Testis (tissue), 3 donors: ENCODE data around the gene WDR45B. TPM values are rescaled to one million over a fixed set of nuclear protein-coding genes. Genes with fewer than 3 reads are reported as not detected.

Experiments used
- DNase-seq: peaks from one replicate; pipeline ENCODE4 v3.0.0-alpha.2; 2019
- H3K27ac ChIP-seq, 2 donors: fragments of 200-600 bp; sonication (generic); one replicate each; pipeline ENCODE4 v1.5.1; 2019
- H3K27me3 ChIP-seq: fragments of 200-600 bp; sonication (generic); one replicate; pipeline ENCODE4 v1.5.1; 2019
- H3K36me3 ChIP-seq: fragments of 200-600 bp; sonication (generic); one replicate; pipeline ENCODE4 v1.5.1; 2017; ENCODE audit warnings: low read depth; ENCODE audit errors: missing control alignments
- H3K4me1 ChIP-seq: fragments of 200-600 bp; sonication (generic); one replicate; pipeline ENCODE4 v1.5.1; 2019
- H3K4me3 ChIP-seq, 2 donors: fragments of 200-600 bp; sonication (generic); one replicate each; pipeline ENCODE4 v1.5.1; 2017 to 2019
- H3K9me3 ChIP-seq: fragments of 200-600 bp; sonication (generic); one replicate; pipeline ENCODE4 v1.5.1; 2017
- POLR2A ChIP-seq: fragments of 450-650 bp; IDR thresholded peaks from one replicate; pipeline ENCODE4 v1.6.1; 2017; ENCODE audit warnings: antibody characterized with exemption, mild to moderate bottlenecking, moderate library complexity
- WGBS, 2 donors: methylation state at CpG; one replicate each; pipeline ENCODE4 v1.1.5; 2018; 5-methylcytosine and 5-hydroxymethylcytosine counted together
- intact Hi-C: fragments of 100-400 bp; cut with DNase I; formaldehyde crosslinking; loops from one replicate; pipeline ENCODE4 v1.15.1; 2023; ENCODE audit warnings: low total_unique reads
- polyA plus RNA-seq: library from polyadenylated mRNA; stranded (reverse); fragments of 350-450 nt; fragmentation: Illumina TruSeq; extraction: RNeasy Lipid Tissue Mini Kit (QIAGEN cat#74804); gene quantifications from one replicate; pipeline ENCODE4 v1.2.3, GENCODE V29; 2014; ENCODE audit warnings: low read depth, low replicate concordance; ENCODE audit not compliant: insufficient read depth
- total RNA-seq, 2 donors: library from RNA; depleted of rRNA; stranded (reverse); fragments of >200 nt; gene quantifications; one replicate each; pipeline ENCODE4 v1.2.3, GENCODE V29; 2016
- TF ChIP-seq, protein P1 (sequence below), 3 experiments: fragments of 450-650 bp in 2 of 3; fragments of 200-600 bp in 1 of 3; sonication (generic) in 1 of 3; IDR thresholded peaks; one replicate each; pipeline ENCODE4 v1.5.1; 2016 to 2019; ENCODE audit warnings: antibody characterized with exemption in 3 of 3, mild to moderate bottlenecking in 2 of 3, moderate library complexity in 1 of 3

Gene WDR45B
- total and polyA plus RNA-seq, 3 donors from 2014 or later: 142 to 165 (median 163) TPM

DNA sequence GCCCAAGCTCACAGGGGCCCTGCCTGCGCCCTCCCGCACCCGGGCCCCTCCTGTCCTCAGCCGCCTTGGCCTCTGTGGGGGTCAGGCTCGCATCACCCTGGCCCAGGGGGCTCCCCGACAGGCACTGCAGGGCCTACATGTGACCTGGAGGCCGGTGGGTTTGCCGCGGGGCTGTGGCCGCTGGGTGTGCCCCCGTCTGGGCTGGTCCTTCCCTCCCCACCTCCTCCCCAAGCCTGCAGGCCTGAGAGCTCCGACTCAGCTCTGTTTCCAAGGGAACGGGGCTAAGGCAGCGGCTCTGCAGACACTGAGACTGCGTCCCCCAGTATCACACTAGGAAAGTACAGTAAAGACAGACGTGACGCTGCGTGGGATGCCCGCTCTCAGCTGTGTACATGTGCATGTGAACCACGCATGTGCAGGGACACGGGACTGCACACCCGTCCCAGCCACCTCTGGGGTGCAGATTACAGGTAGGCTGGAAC lies 16.5 kb upstream of the WDR45B start:
- Histone ChIP-seq H3K9me3 (no peaks in the 10 kb centered on the region), H3K36me3 (no peaks in the 10 kb centered on the region), H3K27me3 (no peaks in the 10 kb centered on the region), H3K4me1 (no peaks in the 10 kb centered on the region), H3K4me3 (no peak overlapping the region), H3K27ac (no peak overlapping the region)
- intact Hi-C loops: no loop called here
- 72 to 80% methylated on average over 10 to 22 of the region's 22 CpGs for WGBS, 2 donors
- no peak for DNase-seq
- TF ChIP-seq, protein P1, sequence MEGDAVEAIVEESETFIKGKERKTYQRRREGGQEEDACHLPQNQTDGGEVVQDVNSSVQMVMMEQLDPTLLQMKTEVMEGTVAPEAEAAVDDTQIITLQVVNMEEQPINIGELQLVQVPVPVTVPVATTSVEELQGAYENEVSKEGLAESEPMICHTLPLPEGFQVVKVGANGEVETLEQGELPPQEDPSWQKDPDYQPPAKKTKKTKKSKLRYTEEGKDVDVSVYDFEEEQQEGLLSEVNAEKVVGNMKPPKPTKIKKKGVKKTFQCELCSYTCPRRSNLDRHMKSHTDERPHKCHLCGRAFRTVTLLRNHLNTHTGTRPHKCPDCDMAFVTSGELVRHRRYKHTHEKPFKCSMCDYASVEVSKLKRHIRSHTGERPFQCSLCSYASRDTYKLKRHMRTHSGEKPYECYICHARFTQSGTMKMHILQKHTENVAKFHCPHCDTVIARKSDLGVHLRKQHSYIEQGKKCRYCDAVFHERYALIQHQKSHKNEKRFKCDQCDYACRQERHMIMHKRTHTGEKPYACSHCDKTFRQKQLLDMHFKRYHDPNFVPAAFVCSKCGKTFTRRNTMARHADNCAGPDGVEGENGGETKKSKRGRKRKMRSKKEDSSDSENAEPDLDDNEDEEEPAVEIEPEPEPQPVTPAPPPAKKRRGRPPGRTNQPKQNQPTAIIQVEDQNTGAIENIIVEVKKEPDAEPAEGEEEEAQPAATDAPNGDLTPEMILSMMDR (IDR thresholded peaks at IDR 0.05): no peak
- no peak for TF ChIP-seq POLR2A

DNA sequence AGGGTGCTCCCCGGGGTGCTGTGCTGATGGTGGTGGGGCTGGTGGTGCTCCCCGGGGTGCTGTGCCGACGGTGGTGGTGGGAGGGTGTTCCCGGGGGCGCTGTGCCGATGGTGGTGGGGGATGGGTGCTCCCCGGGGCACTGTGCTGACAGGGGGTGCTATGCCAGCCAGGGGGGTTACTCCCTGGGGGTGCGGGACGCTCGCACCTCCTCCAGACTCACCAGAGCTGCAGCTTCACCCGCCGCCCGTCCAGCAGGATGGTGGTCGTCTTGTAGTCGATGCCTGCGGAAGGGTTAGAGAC lies 16.0 kb upstream of the WDR45B start:
- no peak for DNase-seq
- H3K4me3 ChIP-seq: no peak overlapping the region
- TF ChIP-seq, protein P1 (IDR thresholded peaks at IDR 0.05): no peak
- no peak for TF ChIP-seq POLR2A
- H3K27me3 ChIP-seq: no peaks in the 10 kb centered on the region
- no peak overlapping the region for H3K27ac ChIP-seq
- WGBS, 2 donors: 89 to 96% methylated on average over 5 to 17 of the region's 17 CpGs
- intact Hi-C loops: no loop called here
- H3K4me1 ChIP-seq: no peaks in the 10 kb centered on the region
- no peaks in the 10 kb centered on the region for H3K36me3 ChIP-seq
- no peaks in the 10 kb centered on the region for H3K9me3 ChIP-seq

DNA sequence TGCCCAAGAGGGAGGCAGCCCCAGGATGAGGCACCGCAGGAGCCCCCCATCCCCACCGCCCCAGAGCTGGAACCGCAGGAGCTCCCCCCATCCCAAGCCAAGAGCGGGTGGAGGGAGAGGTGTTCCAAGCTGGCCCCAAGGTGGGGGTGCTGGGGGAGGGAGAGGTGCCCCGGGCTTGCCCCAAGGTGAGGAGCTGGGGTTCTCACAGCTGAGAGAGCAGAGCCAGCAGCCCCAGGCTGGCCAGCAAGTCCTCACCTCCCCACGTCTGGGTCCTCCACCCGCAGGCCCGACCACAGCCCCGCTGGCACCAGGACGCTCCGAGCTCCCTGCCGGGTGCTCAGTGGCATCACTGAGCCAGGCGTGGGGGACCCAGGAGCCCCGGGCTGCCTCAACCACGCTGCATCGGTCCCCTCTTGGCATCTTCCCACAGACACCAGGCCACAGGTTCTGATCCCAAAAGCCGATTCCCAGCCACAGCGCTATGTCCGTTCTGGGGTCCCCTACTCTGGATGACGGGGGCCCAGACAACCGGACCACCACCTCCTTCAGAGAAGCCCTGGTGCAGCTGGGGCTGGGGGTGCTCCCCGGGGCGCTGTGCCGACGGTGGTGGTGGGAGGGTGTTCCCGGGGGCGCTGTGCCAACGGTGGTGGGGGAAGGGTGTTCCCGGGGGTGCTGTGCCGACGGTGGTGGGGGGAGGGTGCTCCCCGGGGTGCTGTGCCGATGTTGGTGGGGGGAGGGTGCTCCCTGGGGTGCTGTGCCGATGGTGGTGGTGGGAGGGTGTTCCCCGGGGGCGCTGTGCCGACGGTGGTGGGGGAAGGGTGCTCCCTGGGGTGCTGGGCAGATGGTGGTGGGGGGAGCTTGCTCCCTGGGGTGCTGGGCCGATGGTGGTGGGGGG lies 15.4 kb upstream of the WDR45B start:
- DNase-seq: no peak
- 82 to 90% methylated on average over 5 to 39 of the region's 39 CpGs for WGBS, 2 donors
- Histone ChIP-seq H3K27ac (no peak overlapping the region), H3K9me3 (no peaks in the 10 kb centered on the region), H3K4me1 (no peaks in the 10 kb centered on the region), H3K4me3 (no peak overlapping the region), H3K27me3 (no peaks in the 10 kb centered on the region), H3K36me3 (no peaks in the 10 kb centered on the region)
- intact Hi-C loops: no loop called here
- no peak for TF ChIP-seq POLR2A
- TF ChIP-seq, protein P1 (IDR thresholded peaks at IDR 0.05): no peak

DNA sequence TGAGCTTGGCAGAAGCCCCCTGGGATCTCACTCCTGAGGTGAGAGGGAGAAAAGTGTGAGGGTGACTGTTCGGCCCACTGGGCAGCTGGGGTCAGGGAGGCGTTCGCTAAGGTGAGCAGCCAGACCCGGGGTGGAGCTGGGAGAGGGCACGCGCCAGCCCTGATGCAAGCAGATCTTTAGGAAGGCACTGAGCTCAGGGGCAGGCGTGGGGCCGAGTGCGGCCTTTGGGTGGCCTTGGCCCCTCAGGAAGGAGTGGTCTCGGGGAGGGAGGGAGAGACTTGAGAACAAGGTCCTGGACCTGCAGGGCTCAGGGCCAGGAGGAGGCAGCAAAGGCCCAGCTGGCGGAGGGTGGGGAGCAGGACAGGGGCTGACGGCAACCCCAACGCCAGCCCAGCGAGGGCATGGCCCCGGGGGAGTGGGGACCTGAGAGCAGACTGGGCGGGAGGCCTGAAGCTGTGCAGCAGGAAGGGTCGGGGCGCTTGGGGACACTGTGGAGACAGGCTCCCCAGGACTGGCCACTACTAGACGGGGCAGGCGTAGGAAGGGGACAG lies 14.5 kb upstream of the WDR45B start:
- TF ChIP-seq, protein P1 (IDR thresholded peaks at IDR 0.05): no peak
- TF ChIP-seq POLR2A: no peak
- Histone ChIP-seq H3K36me3 (no peaks in the 10 kb centered on the region), H3K4me3 (no peak overlapping the region), H3K27ac (no peak overlapping the region), H3K9me3 (no peaks in the 10 kb centered on the region), H3K27me3 (no peaks in the 10 kb centered on the region), H3K4me1 (no peaks in the 10 kb centered on the region)
- no peak for DNase-seq
- intact Hi-C loops: no loop called here
- WGBS, 2 donors: 65 to 74% methylated on average over 20 of the region's 20 CpGs
